Fibroblast of skin of back (primary cell): ENCODE results near the gene TLR7.

Experiments
- DNase-seq: peaks from one replicate; pipeline ENCODE4 v3.0.0-alpha.2; 2013

Gene TLR7

DNA sequence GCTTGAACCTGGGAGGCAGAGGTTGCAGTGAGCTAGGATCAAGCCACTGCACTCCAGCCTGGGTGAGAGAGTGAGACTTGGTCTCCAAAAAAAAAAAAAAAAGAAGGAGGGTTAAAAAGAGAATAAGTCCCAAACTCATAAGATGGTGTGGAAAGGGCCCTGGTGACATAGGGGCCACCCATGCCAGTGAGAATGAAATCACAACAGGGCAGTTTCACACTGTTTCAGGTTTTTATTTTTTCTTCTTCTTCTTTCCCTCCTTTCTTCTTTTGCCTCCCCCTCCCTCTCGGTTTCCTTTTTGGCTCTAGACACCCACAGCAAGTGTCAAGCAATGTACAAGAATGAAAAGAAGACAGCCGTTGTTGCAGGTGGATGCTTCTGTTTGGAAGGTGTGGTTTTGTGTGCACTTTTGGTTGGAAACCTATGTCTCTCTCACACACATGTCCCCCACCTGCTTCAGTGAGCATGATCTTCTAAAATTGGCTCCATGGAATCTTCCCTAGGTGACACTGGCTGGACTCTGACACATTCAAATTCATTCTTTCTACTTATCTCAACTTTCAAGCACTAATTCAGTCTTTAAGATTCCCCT, 25.1 kb downstream of the TLR7 start:
- DNase-seq = no peak

DNA sequence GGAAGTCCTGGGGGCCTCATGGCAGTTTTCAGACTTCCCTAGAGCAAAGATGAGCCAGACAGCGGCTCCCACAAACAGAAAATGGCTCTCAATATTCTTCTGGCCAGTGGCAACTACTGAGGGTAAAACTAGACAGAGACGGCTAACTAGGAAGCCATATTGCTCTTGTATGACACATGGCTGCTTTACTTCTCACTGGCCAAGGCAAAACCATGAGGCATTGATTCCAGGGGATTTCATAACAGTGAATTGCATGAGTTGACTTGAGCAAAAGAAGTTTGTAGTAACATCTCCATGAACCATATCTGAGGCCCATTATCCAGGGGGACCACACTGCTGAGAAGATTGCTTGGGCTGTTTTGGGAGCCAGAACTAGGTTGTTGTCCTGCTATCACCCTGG, 25.8 kb downstream of the TLR7 start:
- DNase-seq = no peak

DNA sequence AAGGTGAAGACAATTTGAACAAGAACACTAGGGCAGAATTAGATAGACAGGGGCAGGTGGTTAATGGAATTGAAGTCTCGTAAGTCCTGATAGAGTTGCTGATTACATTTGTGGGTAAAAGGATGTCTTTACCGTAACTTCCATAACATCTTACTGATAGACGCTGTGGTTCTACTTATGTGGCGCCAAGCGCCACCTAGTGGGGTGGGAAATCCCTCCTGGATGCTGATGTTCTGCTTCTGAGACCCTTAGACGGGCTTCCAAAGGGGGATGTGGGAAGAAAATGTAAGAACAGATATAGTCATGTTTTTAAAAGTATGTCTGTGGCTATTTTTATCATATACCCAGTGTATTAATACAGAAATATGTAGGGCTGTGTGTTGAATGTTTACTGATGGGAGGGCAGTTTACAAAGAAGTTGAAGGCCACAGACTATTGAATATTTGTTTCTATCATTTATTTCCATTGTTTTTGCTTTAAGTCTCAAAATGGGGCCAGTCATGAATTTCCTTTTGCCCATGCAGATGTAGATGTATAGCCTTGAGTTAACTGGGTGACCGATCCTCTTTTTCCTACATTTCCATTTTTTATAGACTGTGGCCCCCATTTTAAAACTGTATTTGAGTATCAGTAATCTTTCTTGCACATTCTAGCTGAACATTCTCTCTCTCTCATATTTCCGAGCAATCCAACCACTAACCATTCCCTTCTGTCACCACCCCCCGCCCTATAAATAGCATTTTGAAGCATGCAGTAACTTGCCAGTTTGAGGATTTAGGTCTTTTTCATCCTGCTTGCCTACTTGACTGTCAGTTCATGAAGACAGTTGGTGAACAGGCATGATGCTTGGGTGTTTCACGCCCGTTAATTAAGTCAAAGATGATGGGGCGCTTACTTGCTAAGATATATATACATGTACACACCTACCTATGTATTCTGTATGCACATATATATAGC, 27.5 kb downstream of the TLR7 start:
- DNase-seq = peak; percentile 28

DNA sequence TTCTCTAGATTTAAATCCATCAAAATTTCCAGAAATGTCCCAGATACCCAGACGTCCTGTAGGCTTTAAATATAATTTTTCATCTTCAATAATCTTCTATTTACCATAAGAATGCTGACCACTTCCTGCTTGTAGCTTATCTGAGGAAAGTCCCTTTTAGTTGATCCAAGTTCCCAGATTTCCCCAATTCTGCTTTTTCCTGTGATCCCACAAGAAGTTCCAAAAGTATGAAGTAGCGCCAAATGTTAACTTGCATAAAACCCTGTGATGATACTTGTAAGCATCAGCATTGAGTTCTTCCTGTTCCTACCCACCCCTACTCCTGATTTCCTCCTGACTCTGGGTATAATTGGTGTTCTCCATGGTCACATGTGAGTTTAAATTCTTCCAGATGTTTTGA, 29.0 kb downstream of the TLR7 start:
- DNase-seq = no peak

DNA sequence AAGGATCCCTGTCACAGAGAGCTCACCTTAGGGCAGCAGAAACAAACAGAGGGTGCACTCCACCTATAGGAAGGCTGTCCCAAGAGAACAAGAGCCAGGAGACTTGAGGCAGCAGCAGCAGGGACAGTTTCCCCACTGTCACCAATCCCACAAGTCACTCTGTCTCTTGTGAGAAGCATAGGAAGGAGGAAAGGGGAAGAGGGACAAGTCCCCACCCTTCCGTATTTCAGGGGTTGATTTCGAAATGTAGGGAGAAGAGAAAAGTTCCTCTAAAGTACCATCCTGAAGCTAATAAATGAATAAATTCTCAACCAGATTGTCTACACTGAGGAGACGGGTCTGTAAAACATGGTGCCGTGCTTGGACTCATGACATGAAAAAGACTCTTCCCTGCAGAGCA, 30.1 kb downstream of the TLR7 start:
- DNase-seq = no peak

- DNase-seq = no peak
Observed at GRCh38 chrX:12898073-12898472, 31.2 kb downstream of the TLR7 start.

GRCh38 chrX:12899506-12899905, 32.6 kb downstream of the TLR7 start:
- DNase-seq = no peak

DNA sequence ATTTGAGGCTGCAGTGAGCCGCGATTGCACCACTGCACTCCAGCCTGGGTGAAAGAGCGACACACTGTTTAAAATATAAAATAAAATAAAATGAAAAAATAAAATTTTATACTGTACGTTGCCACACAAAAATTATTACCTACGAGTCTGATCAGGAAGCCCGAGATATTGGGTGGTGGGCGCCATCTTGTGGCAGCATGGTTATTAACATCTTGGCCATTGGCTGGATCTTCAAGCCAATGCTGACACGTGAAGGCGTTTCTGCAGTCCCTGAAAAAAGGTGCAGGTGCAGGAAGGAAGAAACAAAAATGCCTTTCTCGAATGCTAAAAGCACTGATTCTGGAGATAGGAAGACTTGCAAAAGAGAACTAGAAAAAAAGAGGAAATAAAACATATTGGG, 34.6 kb downstream of the TLR7 start:
- peak; percentile 38 for DNase-seq

DNA sequence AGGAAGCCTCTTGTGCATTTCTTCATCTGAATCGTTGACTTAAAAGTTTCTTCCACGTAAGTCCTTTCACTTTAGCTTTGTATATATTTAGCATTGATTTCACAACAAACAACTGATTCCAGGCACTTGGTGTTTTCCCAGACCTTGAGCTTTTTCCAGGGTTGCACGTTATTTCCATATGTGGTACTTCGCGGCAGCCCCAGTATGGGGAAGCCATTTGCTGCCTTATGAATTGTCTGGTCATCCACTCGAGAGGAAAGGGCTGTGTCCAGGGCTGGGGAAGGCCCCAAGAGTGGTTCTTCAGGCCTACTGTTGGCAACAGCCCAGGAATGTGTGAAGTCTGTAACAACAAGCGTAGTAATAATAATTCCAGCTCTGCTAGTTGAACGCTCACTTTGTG, 36.8 kb downstream of the TLR7 start:
- DNase-seq = no peak

GRCh38 chrX:12906046-12906761, 39.3 kb downstream of the TLR7 start, which contains the start of gene TLR8:
TLR8 (plus strand) TSS chrX:12906620; CDS start chrX:12906707, 87 bp downstream.
- DNase-seq = no peak

DNA sequence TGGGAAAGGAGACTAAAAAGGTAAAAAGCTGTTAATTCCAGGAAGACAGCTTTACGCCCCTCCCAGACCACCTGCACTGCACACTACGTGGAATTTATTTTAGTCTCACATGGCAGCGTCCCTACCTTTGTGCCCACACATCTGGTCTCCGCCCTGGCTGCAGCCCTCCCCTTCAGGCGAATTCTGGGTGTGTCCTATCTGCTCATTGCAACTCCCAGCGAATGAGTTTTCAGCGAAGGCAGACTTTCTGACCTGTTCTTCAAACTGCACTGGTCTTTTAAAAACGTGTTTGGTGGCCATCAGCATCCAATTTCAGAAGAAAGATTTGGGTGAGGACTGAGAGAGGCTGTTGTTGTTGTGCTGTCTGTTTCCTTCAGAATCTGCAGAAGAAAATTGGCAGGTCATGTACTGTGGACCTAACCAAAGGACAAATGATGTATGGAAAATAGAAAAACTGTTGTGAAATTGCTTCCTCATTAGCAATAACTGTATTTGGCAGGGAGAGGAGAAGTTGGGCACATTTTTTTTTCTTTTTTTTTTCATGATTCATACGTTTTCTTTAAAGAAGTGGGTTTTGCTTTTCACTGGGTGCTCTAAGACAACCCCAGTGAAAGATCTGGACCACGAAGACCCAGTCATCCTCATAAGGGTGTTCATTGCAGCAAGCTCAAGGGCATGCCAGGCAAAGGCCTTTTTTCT, 43.7 kb downstream of the TLR7 start:
- DNase-seq = no peak

GRCh38 chrX:12911122-12911470, 44.2 kb downstream of the TLR7 start:
- DNase-seq = no peak

DNA sequence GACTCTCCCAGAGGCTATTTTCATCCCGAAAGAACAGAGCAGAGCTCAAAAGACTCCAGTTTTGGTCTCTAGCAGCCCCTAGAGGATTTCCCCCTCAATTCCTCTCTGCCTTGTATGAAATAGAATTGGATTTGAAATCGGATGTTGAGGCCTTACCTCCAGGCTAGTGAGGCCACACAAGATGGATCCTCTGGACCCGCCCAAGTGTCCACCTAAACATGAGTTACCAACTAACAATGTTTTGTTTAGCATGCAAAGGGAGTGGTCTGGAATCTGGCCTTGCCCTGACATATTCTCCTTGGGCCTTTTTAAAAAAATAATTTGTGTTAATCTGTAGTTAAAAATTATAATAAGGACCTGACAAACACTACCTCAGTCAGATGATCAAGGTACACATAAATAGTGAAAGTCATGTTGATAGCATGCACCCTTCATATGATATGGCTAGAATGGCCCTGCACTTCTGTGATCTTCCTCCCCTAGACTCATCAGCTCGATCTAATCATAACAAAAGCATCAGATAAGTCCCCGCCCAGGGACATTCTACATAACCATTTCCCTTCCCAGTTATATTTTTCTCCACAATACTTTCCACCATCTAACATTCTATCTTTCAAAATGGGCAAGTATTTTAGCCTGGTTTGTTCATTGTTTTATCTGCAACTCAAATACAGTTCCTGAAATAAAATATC, 46.1 kb downstream of the TLR7 start:
- DNase-seq = no peak

- no peak for DNase-seq
Observed at GRCh38 chrX:12917753-12918152, 50.9 kb downstream of the TLR7 start.

DNA sequence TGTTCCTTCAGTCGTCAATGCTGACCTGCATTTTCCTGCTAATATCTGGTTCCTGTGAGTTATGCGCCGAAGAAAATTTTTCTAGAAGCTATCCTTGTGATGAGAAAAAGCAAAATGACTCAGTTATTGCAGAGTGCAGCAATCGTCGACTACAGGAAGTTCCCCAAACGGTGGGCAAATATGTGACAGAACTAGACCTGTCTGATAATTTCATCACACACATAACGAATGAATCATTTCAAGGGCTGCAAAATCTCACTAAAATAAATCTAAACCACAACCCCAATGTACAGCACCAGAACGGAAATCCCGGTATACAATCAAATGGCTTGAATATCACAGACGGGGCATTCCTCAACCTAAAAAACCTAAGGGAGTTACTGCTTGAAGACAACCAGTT, 52.2 kb downstream of the TLR7 start:
- DNase-seq = no peak

DNA sequence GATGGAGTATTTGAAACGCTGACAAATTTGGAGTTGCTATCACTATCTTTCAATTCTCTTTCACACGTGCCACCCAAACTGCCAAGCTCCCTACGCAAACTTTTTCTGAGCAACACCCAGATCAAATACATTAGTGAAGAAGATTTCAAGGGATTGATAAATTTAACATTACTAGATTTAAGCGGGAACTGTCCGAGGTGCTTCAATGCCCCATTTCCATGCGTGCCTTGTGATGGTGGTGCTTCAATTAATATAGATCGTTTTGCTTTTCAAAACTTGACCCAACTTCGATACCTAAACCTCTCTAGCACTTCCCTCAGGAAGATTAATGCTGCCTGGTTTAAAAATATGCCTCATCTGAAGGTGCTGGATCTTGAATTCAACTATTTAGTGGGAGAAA, 52.7 kb downstream of the TLR7 start:
- DNase-seq = no peak

DNA sequence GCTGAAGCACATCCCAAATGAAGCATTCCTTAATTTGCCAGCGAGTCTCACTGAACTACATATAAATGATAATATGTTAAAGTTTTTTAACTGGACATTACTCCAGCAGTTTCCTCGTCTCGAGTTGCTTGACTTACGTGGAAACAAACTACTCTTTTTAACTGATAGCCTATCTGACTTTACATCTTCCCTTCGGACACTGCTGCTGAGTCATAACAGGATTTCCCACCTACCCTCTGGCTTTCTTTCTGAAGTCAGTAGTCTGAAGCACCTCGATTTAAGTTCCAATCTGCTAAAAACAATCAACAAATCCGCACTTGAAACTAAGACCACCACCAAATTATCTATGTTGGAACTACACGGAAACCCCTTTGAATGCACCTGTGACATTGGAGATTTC, 54.1 kb downstream of the TLR7 start:
- DNase-seq = no peak

- DNase-seq = no peak
Observed at GRCh38 chrX:12921886-12922598, 55.2 kb downstream of the TLR7 start.

GRCh38 chrX:12922599-12922919, 55.7 kb downstream of the TLR7 start:
- no peak for DNase-seq

DNA sequence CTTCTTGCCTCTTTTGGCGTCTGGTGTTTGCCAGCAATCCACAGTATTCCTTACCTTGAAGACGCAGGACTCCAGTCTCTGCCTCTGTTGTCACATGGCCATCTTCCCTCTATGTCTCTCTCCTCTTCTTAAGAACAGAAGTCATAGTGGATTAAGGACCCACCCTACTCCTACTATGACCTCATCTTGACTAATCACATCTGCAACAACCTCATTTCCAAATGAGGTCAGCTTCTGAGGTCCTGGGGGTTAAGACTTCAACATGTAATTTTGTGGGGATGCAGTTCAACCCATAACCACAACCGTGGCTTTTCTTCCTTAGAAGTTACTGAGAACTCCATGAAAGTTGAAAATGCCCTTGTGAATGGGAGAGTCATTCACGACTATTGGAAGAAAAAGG, 62.8 kb downstream of the TLR7 start:
- DNase-seq = peak; percentile 20

DNA sequence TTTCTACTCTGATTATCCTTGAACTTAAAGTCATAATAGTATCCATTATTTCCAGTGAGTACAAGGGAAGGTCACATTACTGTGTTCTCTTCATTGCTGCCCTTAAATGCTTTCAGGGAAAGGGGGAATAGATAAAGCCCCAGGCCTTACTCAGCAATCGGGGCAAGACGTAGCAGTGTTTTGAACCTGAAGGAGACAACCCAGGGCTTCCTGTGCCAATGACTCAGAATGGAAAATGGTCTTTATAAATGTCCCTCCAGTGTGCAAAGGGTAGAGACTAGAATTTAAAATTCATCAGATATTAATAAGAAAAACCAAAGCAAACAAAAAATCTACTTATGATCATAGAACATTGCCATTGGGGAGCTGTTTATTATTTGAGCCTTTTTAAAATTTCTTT, 63.3 kb downstream of the TLR7 start:
- no peak for DNase-seq

GRCh38 chrX:12932244-12932643, 65.4 kb downstream of the TLR7 start:
- DNase-seq = no peak
